ENCODE data around the gene C4BPB. TPM values are rescaled to one million over a fixed set of nuclear protein-coding genes. Genes with fewer than 3 reads are reported as not detected.

The C4BPB gene
- total and polyA plus RNA-seq, 2 of the 4 experiments (the other 2 are of a cell fraction), result not detected

- Histone ChIP-seq H3K4me2 (ENCODE audit: low read depth, low read length) (no peak overlapping the region), H3K4me1 (ENCODE audit: control insufficient read depth, insufficient read depth, low read length) (no peaks in the 10 kb centered on the region), H3K36me3 (ENCODE audit: control insufficient read depth, insufficient read depth, low read length) (no peaks in the 10 kb centered on the region), H3K27me3 (ENCODE audit: control insufficient read depth, insufficient read depth, low read length) (no peaks in the 10 kb centered on the region; the same call in 1 of the 2 replicates), H3K27ac (ENCODE audit: insufficient read depth, low read length) (no peak overlapping the region), H3K14ac (replicated peaks; ENCODE audit: low read depth, low read length) (no peak overlapping the region), H2AFZ (replicated peaks; ENCODE audit: low read length, poor library complexity) (no peak overlapping the region), H3K4me3 (ENCODE audit: insufficient read depth, low read depth, low read length) (no peak overlapping the region), H3K9ac (ENCODE audit: low read depth, low read length) (no peak overlapping the region), H2BK20ac (ENCODE audit: low read depth, low read length) (no peak overlapping the region), H2AK5ac (ENCODE audit: low read depth, low read length) (no peak overlapping the region), H2BK5ac (ENCODE audit: low read depth, low read length, poor library complexity, severe bottlenecking) (no peak overlapping the region), H3K4ac (ENCODE audit: low read depth, low read length) (no peak overlapping the region), H3K18ac (ENCODE audit: low read depth, low read length) (no peak overlapping the region), H2AK9ac (replicated peaks; ENCODE audit: low read depth, low read length, poor library complexity) (no peak overlapping the region), H4K5ac (ENCODE audit: low read depth, low read length) (no peak overlapping the region), H3K56ac (ENCODE audit: extremely low read depth, insufficient read depth, low read length) (no peak overlapping the region), H2BK15ac (ENCODE audit: low read depth, low read length) (no peak overlapping the region), H2BK120ac (ENCODE audit: low read depth, low read length) (no peak overlapping the region), H4K8ac (ENCODE audit: low read depth in 2 of 2, low read length in 2 of 2) (no peak overlapping the region), H3K9me1 (ENCODE audit: insufficient read depth, low read length) (no peaks in the 10 kb centered on the region), H3K23ac (ENCODE audit: low read depth, low read length) (no peak overlapping the region), H3K9me3 (ENCODE audit: control insufficient read depth, insufficient read depth, low read length) (no peaks in the 10 kb centered on the region), H4K91ac (ENCODE audit: insufficient read depth, low read depth, low read length) (no peak overlapping the region), H4K20me1 (ENCODE audit: insufficient read depth, low read length) (no peaks in the 10 kb centered on the region), H3K79me1 (ENCODE audit: low read depth in 1 of 2, low read length in 2 of 2) (no peaks in the 10 kb centered on the region)
- CTCF ChIA-PET, result no interaction called here
- BruUV-seq (replicated peaks), result no TSS peak
- DNase-seq (no peak), ATAC-seq (ENCODE audit: low read depth) (no peak)
- TF ChIP-seq POLR2A (IDR thresholded peaks at IDR 0.05; ENCODE audit: low read depth, low read length) (no peak), MAFK (IDR thresholded peaks at IDR 0.05; ENCODE audit: low read depth, low read length) (no peak), CEBPB (IDR thresholded peaks at IDR 0.05; ENCODE audit: low read depth, low read length) (0 out of 2 replicates have a peak, but pooled peaks have one; percentile 23)
- no CpG with 5 or more reads among the region's 5 CpGs for WGBS, 2 experiments (ENCODE audit: extremely low coverage in 2 of 2, insufficient read length in 1 of 2)
- POLR2A ChIA-PET (ENCODE audit: unreplicated experiment), result no interaction called here
- in situ Hi-C loops (cut with MboI; ENCODE audit: low sequenced_read_pairs) (no loop called here), dilution Hi-C loops (cut with HindIII; ENCODE audit: low sequenced_read_pairs, unreplicated experiment) (no loop called here), intact Hi-C loops (cut with micrococcal nuclease) (no loop called here)
Observed at GRCh38 chr1:207115269-207115668, 26.6 kb downstream of the C4BPB start.
